HG02798 (cell line): ENCODE measurements around the gene PALM.

Experiments used
- ATAC-seq: cut with Tn5 transposase; IDR thresholded peaks from one replicate; pipeline ENCODE4 v1.9.1; 2021; ENCODE audit warnings: mild to moderate bottlenecking; ENCODE audit not compliant: unreplicated experiment, poor library complexity

PALM gene

GRCh38 chr19:703651-704446 is 4.9 kb upstream of the PALM start:
- ATAC-seq: no peak

- ATAC-seq: no peak
Observed at GRCh38 chr19:704447-704741, 4.3 kb upstream of the PALM start.

DNA sequence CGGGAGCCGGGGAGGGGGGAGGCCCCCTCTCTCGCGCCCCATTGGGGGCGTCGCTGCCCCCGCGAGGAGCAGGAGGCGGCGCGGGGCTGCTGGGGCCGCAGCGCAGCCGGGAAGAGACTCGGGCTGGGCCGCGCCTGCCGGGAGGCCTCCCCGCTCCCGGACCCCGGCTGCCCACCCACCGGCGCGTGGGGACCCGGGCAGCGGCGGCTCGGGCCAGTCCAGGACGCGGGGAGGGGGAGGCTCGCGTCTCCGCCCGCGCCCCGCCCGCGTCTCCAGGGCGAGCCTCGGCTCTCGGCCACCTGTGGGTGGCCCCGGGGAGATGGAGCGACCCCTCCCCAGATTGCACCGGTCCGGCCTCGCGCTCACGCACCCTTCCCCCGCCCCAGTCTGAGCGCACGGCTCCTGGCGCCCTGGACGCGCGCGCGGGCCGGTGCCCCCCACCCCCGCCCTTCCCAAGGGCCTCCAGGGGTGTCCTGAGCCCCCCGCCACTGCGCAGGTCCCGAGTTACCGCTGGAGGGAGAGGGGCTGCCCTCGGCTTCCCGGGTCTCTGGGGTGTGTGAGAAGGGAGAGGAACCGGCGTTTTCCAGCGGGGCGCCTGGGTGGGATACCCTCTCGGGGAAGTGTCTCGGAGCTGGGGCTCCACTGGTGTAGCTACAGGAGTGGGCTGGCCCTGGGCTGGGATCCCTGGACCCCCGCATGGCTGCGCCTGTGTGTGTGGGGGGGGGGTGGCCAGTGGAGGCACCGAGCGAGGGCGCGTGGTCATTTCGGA is 645 bp downstream of the PALM start:
- no peak for ATAC-seq

DNA sequence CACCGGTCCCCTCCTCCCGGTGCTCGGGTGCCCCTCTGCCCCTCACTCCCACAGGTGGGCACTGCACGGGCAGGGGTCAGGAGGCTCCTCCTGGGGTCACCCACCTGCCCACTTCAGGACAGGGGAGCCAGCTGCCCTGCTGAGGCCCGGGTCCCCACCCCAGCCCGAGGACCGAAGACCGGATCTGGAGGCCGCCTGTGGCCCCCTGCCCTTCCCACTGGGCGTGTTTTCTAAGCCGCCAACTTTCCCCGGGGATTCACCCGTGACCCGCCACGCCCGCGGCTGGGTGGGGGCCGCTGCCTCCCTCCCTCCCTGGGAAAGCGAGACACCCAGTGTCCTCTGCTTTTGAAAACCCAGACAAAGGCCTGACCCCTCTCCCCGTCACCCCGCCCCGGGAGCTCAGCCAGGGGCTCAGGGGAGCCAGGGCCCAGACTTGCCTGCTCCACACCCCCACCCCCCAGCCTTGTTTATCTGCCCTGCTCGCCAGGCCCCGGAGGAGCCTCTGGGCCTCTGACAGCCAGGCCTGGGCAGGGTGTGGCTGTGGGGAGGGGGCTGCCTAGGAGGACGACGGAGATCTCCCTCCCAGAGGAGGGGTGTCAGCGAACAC is 1.3 kb downstream of the PALM start:
- no peak for ATAC-seq

GRCh38 chr19:710767-711166 is 2.0 kb downstream of the PALM start:
- no peak for ATAC-seq

DNA sequence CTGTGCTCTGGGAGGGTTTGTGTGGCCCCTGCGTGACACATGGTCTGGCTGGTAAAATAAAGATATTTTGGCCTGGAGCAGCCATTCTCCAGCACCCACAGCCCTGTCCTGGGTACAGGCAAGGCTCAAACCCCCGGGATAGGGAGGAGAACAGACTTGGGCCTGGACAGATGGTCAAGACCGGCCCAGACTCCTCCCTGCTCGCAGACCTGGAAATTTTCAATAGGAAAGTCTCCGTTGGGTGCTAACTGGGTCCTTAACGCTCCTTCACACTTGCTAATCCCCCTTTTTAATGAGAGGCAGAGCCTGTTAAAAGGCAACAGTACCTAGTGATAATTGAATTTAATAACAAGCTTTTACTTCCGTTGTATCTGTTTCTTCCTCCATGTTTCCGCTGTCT is 2.5 kb downstream of the PALM start:
- ATAC-seq: no peak

- ATAC-seq: no peak
Observed at GRCh38 chr19:715347-715746, 6.6 kb downstream of the PALM start.

DNA sequence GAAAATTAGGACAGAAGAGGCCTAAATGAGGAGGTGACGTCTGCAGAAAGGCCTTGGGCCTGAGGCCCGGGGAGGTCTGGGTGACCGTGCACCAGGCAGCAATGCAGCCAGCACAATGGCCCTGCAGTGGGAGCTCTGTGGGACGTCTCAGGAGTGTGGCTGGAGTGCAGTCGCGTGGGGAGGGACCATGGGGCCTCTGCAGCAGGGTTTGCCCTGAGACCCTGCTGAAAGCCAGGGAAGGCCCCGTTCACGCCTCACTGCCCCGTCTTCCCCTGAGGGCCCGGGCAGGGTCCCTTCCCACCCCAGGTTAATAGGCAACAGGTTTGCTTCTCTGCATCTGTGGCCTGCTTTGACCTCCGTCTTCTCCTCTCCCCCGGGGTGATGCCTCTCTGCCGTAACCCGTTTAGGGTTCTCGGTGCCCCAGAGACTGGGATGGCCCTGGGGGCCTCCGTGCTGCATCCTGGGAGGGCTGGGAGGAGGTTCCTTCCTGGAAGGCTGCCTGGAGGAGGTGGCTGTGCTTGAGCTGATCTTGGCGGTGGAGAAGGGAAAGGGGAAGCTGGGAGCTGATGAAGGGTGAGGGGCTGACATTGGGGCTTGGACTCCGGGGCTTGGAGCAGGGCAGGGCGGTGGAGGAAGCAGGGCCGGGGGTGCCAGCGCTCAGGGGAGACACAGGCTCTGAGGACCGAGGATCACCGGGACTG is 9.7 kb downstream of the PALM start:
- ATAC-seq: no peak

GRCh38 chr19:718991-719512 is 10.3 kb downstream of the PALM start:
- ATAC-seq: no peak

DNA sequence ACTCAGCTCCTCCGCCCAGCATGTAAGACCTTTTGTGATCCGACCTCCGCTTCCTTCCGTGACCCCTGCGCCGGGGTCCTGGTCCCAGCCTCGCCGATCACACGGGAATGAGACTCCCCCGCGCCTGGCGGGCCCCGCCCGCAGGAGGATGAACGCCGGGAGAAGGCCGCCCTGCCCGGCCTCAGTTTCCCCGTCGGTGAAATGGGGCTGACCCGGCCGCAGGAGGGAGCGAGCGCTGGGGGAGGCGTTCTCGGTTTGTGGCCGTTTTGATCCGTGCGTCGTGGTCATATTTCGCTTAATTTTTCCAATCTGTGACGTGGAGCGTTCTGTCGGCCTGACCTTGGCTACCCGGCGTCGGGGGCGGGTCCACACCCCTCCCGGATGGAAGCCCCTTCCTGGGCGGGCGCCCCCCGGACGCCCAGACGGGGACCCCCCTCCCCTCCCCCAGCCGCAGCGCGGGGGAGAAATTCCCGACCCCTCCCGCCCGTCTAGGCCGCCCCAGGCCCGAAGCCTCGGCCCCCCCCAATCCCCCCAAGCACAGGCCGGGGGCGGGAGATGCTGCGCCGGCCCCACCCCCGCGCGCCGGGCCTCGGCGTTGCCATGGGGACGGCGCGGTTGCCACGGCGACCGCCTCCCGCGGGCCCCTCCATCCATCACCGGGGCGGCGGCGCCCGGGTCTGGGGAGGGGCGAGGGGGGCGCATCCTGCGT is 11.1 kb downstream of the PALM start:
- ATAC-seq: no peak

GRCh38 chr19:720345-721160 is 11.8 kb downstream of the PALM start:
- ATAC-seq: no peak

- ATAC-seq: no peak
Observed at GRCh38 chr19:722553-723101, 13.9 kb downstream of the PALM start.

GRCh38 chr19:723247-723646 is 14.5 kb downstream of the PALM start:
- no peak for ATAC-seq

DNA sequence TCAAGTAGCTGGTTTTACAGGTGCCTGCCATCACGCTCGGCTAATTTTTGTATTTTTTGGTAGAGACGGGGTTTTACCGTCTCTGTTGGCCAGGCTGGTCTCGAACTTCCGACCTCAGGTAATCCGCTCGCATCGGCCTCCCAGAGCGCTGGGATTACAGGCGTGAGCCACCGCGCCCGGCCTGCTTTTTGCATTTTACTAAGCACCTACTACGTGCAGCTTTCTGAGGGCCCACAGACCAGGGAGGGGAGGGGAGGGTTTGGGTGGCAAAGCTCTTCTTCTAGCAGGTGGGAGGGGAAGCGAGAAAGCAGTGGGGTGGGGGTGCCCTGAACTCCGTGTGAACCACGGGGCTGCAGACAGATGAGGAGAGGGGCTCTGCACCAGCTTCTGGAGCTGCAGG is 15.0 kb downstream of the PALM start:
- no peak for ATAC-seq

DNA sequence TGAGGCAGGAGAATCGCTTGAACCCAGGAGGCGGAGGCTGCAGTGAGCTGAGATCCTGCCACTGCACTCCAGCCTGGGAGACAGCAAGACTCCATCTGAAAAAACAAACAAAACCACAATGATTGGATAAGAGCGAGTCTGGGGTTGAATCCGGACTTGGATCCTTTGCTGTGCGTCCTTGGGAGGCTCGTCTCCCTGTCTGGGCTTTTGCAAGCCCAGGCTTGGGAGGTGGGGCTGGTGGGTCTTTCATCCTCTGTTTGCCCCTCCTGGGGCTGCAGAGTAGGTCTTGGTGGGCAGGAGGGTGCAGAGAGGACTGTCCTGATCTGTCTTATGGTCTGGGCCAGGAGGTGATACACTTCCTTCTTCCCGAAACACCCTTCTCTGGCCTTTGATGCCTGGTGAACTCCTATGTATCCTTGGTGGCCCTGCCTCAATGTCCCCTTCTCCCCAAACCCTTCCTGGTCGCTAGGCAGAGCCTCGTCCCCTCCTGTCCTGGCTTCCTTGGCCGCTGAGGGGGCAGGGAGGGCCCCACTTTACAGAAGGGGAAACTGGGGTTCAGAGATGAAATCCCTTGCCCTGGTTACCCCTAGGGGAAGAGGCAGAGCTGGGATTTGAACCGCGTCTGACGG is 16.8 kb downstream of the PALM start:
- no peak for ATAC-seq

DNA sequence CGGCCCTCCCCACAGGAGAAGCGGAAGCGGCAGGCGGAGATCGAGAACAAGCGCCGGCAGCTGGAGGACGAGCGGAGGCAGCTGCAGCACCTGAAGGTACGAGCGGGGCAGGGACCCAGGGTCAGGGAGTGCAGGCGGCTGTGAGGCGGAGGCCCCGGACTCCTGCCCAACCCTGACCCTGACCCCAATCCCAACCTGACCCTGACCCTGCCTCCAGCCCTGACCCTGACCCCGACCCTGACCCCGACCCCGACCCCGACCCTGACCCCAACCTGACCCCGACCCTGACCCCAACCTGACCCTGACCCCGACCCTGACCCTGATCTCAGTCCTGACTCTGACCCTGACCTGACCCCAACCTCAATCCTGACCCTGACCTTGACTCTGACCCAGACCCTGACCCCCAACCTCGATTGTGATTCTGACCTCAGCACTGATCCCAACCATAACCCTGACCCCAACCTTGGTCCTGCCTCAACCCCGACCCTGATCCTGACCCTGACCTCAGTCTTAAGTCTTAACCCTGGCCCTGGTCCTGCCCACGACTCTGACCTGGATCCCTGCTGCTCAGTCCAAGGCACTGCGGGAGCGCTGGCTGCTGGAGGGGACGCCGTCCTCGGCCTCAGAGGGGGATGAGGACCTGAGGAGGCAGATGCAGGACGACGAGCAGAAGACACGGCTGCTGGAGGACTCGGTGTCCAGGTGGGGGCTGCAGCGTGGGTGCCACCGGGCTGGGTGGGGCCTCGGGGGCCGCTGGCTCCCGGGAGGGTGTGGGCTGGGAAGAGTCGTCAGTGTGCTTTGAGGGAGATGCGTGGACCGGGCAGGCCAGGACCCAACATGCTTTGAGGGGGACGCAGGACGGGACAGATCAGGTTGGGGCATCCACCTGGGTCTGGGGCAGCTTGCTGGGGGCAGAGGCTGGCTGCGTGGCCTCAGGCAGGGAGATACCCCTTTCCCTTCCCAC is 18.5 kb downstream of the PALM start:
- no peak for ATAC-seq

GRCh38 chr19:728011-728410 is 19.3 kb downstream of the PALM start:
- no peak for ATAC-seq
